Astrocyte (in vitro differentiated cells and primary cell): ENCODE measurements around the gene LARGE1.

ENCODE experiments used
- CTCF ChIP-seq: IDR thresholded peaks from 2 replicates; pipeline ENCODE4 v1.5.1; 2011; ENCODE audit warnings: low read depth, mild to moderate bottlenecking, inconsistent platforms, low read length, moderate library complexity; ENCODE audit not compliant: insufficient read depth
- EZH2 ChIP-seq: IDR thresholded peaks from 2 replicates; pipeline ENCODE4 v1.6.1; 2012; ENCODE audit warnings: mild to moderate bottlenecking, low read length, inconsistent platforms; ENCODE audit not compliant: insufficient read depth

- no peak for TF ChIP-seq CTCF
- no peak for TF ChIP-seq EZH2
Measured at GRCh38 chr22:33785283-33785968, 134.8 kb downstream of the LARGE1 start.
